NCI-H510A (cell line): ENCODE results near the gene AFF3.

Experiments used
- DNase-seq: peaks from one replicate; lab custom pipeline; 2025; lab: John Stamatoyannopoulos, UW

The AFF3 gene

DNA sequence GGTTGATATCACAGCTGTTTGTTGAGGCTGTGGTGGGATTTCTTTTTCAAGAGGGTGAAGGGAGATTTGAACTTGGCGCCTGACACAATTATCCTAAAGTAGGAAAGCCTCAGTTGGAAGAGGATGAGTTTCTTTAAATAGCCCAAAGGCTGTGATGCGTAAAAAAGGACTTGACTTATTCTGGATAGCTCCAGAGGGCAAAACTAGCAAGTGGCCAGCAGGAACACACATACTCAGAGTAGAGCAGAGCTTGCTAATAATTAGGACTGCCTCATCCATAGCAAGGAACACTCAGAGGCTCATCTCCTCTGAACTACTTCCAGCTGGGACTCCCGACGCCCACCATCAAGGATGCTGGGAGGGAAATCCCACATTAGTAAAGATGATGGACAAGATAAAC lies 74.0 kb downstream of the AFF3 start:
- no peak for DNase-seq

DNA sequence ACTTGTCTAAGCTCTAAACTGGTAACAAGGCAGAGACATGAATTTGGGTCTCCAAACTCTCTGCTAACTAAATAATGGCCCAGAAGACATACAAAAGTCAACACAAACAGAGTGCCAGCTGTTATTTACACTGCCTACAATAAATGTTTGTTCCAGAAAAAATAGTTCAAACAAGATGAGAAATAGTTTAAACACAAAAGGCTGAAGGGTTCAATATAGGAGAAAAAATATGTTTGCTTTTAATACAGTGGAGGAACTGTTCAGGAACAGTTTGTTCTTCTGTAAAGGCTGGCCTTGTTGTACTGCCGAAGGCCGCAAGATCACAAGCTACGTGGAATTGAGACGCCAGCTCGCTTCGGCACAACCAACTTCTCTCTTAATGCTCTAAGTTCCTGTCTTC lies 74.6 kb downstream of the AFF3 start:
- DNase-seq: no peak

DNA sequence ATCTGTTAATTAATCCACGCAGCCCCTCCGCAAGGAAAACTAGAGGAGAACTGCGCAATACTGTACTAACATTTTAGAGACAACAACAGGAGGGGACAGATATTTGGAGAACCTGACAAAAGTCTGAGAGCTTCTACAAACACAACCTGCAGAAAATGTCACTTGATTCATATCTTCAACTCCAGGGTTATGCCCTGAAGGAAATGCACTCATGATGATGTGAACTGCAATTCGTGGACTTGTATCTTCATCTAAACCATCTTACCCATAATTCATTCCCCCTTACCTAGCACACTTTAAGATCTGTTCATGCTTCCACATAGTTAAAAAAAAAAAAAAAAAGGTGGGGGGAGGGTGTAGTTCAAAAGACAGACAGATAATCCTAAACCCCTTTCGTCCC lies 75.5 kb downstream of the AFF3 start:
- no peak for DNase-seq

DNA sequence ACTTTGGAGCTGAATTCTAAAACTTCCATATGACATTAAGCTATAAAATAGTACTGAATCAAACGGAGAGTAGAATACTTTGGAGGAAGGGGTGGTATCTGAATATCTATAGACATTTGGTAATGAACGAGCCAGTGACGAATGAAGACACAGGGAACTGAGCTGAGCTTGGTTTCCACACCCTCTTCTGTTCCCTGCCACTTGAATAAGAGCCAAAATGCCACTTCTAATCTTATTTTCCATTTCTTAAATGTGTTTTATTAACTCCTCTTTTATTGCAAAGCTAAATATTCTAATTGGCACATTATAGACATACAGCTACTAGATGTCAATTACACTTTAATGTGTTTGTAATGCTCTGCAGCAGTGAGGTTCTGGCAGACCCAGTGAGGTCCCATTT lies 76.1 kb downstream of the AFF3 start:
- no peak for DNase-seq

DNA sequence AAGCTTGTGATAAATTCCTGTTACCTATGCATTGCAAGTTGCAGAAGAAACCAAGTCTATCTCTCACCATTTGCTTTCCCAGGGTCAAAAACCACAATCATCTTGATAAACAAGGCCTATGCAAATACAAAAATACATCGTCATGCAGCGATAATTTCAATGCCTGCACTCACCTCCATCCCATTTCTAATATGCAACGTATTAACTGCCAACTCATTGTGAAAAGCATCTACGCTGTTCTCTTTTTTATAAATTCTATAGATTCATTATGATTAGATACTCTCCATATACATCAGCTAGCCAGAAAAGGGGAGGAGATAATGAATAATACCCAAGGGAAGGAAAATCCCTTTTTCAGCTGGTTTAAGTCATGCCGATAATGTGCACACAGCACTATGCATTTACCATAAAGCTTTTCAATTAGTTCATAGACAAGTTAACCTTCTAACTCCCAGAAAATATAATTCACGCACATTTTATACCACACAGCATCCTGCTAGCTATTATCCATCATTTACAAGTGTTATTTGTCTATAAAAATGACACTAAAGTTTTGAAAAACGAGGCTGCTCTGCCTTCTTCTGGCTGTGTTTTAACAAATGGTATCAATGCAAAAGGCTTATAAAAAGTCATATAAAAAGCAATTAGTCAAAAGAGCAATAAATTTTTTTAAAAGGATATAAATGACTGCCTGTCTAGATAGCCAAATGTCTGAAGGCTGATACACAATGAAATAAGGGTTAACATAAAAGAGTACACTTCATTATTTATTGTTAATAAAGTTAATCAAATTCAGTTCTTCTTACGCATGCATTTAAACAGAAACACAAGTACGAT lies 77.6 kb downstream of the AFF3 start:
- no peak for DNase-seq

DNA sequence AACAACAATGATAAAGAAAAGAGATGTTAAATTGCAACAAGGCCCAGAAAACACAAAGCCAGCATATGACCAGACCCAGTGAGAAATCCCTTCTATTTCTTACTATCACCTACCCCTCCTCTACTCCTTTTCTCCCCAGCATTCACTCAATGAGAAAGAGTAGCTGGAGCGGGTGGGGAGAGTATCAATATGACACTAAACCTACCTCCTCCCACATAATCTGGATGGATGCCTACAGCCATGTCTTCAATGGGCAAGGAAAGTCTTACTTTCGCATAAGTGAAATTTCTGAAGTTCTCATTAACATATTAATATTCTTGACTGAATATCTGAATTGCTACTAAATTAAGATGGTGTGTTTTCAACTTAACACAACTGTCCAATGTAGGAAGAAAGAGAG lies 78.2 kb downstream of the AFF3 start:
- DNase-seq: no peak

DNA sequence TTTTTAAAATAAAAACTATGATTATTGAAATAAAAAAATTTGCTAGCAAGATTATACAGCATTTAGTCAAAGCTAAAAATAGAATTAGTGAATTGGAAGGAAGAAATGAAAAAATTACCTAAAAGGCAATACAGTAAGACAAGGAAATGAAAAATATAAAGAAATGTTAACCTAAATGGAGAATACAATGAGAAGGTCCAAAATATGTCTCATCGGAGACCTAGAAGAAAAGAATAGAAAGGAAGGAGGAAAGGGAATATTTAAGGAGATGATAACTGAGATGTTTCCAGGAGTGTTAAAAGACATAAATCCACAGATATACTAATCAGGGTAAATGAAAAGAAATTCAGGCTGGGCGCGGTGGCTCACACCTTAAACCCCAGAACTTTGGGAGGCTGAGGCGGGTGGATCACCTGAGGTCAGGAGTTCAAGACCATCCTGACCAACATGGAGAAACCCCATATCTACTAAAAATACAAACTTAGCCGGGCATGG lies 78.9 kb downstream of the AFF3 start:
- no peak for DNase-seq

DNA sequence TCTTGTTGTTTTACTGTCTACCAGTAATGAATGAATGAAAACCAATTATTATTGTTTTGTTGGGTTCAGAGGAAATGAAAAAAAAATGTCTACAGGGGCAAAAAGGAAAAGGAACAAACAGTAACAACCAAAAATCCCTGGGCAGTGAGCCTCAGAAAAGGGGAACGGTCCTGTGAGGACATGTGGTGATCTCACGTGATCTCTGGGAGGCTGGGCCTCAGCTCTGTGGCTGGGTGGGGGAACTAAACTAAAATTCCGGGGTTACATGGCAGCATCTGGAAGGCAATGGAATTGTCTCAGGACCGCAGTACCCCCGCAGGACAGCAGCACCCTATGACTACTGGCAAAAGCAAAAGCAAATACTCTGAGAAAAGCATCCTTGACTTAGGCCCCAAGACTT lies 80.1 kb downstream of the AFF3 start:
- DNase-seq: no peak

DNA sequence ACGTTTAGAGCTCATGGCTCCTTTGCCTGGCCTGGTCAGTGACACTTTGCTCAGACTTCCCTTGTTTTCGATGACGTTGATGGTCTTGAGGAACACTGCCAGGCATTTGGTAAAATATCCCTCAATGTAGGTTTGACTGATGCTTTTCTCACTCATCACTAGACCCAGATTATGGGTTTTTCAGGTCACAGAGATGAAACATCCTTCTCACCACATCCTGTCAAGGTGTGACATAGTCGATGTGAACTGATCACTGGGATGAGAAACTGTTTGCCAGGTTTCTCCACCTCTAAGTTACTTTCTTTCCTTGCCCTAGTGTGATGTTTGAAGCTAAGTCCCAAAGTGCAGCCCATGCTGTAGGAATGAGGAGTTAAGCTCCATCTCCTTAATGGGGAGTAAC lies 81.5 kb downstream of the AFF3 start:
- DNase-seq: no peak

DNA sequence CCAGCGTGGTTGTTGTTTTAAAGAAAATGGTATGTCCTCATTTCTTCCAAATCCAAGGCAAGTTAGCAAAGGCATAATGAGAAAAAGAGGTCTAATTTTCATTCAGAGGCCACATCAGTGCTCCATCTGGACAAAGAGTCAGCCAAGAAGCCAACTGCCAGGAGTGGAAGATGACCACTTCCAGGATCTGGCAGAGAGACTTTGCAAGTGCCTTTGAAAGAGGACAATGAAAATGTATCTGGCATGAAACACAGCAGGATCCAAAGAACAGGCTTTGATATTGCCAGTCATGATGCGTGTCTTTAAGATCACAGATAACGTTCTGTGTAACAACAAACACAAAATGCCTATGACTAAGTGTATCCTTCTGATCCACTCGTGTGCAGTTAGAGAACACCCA lies 82.8 kb downstream of the AFF3 start:
- DNase-seq: no peak

DNA sequence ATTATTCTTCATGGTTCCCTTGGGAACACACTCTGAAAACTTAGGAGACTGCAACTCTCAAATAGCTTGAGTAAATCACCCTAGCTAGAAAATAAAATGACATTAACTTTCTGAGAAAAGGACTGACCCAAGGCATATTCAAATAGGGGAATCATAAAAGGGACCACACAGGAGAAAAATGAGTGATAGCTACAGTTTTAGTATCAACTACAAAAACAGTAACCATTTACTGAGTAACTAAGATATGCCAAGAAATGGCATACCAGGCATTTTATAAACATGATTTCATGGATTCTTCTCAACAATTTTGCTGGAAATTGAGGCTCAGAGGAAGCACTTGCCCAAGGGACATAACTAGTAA lies 84.5 kb downstream of the AFF3 start:
- DNase-seq: no peak

DNA sequence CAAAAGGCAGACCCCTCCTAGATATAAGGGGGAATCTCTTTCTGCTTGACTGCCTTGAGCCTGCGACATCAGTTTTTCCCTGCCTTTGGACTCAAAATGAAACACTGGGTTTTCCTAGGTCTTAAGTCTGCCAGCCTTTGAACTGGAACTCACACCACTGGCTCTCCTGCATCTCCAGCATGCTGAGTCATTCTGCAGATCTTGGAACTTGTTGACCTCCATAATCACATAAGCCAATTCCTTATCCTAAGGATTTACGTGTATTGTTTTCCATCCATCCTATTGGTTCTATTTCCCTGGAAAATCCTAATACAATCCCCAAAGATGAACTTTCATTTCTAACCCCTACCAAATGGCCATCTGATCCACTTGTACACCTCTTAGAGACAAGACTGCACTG lies 88.0 kb downstream of the AFF3 start:
- no peak for DNase-seq

DNA sequence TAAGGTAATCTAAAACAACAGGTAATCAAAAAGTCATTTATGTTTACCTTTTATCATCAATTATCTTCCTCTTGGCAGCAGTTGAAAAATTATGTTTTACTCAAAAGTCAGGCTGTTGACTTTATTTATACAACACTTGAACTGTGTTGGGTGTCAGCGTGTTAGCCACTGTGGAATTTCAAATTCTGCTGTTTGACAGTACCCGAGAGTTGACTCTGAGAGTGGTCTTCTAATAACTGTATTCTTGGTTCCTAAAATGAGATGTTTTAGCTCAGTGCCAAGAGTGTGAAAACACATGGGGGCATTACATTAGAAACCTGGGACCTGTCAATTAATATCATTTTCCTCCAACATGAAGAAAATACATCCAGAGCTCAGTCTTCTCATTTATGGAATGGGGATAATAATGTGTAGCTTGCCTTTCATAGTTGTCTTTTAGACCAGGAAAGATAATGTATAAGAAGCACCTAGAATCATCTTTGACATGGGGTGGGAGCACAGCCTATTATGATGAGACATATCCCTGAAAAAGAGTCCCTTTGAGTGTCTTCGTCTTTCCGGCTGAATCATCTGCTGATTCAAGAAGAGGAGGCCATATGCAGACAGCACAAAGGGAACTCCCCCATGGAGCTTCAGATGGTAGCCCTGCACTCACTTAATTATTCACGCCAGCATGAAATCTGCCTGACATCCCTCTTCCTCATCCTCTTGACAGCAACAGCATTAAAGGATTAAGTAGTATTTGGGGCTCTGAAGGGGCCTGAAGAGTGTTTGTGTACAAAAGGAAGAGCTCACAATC lies 89.1 kb downstream of the AFF3 start:
- no peak for DNase-seq

DNA sequence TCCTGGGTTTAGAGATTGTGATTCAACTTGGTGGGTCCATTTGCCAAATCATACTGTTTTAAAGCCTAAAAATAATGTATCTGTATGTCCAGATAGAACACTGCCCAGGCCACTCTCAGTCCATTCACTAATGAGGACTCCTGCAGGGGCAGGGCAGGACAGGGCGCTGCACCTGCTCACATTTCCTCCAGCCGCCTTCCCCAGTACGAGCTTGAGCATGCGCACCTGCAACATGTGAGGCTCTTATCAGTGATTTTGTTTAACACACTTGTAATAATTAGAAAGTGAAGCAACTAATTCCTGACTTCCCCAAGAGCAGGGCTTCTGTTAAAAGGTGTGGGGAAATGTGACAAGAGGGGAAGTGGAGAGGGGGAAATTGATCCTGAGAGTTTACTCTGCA lies 89.7 kb downstream of the AFF3 start:
- DNase-seq: no peak

DNA sequence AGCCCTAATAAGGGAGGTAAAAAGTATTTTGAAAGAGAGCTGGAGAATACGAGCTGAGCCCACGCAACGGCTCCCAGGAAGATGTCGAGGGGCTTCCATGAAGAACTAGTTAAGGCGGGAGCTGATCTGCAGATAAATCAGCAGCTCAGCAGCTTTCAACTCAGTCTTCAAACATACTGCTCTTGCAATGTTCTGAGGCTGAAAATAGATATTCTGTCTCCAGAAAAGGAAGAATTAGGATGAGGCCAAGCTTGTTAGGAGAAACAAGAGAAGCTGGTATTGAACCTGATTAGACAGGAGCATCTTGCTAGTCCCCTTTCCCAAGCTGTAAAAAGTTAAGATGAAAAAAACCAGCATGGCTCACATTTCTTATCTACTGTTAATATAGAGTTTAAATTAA lies 91.1 kb downstream of the AFF3 start:
- no peak for DNase-seq

DNA sequence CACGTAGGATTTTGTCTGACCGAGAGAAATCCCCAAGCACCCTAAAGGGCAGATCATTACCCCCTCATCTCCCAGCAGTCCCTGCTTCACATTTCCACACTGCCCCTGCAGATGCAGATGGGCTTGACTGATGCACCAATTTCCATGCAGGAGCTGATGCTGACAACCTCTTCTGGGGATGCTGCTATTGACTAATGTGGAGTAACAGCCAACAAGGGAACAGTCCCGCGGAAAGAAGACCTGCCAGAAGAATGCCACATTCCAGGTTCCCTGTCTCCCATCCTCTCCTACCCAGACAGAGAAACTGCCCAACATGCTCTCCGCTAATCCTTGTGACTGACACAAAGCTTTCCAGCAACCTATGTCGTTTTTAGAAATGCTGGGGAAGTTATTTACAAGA lies 91.7 kb downstream of the AFF3 start:
- no peak for DNase-seq

DNA sequence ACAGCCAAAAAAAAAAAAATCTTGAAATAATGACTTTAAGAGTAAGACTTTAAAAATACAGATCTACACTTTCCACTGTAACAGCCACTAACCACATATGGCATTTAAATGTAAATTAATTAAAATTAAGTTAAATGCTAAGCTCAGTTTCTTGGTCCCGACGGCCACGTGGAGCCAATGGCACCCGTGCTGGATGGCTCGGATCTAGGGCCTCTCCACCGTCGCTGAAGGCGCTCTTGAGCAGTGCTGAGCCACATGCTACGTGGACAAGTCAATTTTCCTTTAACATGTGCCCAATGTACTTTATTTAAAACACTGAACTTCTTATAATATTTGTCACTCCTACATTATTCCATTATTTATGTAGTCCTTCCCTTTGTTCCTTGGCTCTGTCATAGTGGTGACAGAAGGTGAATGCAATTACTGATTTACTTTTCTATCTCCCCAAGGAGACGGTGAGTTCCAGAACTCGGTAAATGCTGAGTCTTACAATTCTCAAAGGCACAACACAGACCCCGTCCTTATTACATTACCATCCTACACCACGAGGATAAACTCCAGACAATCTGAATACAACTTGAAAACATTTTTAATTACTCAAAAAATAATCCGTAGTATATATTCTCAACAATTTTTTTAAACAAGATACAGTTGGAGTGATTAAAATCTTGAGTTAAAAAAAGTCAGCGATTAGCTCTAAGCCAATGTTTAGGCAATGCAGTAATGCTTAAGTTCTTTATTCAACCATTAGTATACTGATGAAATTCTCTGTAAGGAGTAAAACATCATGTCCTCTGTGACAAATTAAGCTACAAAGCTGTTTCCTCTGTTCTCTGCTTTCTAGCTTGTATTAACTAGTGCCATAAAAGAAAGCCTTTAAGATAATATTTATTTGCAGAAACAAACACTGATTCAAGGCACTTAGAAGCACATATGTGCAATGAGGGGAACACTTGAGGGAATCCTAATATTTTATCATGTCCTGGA lies 95.1 kb downstream of the AFF3 start:
- DNase-seq: no peak

DNA sequence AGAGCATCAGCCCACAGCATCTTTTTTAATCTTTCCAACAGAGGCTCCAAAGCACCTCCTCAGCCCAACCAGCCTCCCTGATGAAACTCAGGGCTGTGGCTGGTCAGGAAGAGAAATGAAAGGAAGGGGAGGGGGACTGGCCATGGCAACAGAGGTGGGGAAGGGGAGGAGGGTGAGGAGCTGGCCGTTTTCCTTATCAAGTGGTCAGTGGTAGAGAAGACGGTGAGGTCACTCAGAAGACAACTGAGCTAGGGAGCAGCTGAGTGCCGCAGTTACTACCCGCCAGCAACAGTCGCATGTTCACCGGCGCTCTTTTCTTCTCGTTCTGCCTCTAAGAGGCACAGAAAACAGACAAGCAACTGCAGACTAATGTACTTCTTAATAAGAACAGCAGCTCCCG lies 97.4 kb downstream of the AFF3 start:
- no peak for DNase-seq

DNA sequence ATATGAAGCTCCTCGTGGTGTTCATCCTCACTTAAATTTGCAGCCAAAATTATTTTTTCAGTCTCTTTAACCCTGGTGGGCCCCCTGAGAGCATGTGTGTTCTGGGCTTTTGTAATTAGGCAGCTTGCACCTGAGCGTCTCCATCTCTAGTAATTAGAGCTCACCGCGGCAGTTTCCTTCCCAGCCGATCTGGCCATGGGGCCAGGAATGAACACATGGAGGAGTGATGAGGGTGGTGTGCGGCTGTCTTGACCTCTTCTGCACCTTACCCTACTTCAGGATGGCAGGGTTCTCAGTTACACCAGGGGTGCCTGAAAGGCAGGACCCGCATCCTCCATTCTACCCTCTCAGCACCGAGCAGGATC lies 98.5 kb downstream of the AFF3 start:
- no peak for DNase-seq

DNA sequence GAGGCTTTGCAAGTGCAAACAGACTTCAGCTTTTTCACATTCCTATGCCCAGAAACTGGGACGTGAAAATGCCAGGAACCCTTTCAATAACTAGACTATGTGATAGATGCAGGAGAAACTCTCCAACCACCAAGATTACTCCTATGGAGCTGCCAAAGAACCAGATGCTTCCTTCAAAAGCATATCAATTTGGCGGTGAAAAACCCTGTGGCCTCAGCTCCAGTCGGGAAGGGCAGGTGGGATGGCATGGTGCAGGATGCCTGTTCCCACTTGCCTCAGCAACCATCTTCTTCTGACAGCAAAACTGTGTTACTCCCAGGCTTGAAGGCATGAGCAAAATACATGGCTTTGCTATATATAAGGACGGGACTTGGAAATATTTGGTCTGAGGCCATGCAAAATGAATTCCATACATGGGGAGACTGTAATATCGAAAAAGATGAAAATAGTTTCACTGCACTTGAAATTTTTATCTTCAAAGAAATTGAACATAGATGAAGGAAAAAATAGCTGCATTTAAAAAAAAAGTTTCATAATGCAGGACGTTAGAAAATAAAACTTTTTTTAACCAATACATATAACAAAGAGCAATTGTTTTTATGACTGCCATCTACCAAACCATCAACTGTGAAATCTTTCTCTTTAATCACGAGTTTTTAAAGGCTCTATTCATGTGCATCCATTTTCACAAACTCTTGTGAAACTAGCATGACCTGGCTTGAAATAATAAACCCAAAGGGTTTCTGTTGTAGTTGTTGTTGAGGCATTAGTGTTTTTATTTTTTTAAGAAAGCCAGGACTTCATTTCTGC lies 99.1 kb downstream of the AFF3 start:
- DNase-seq: no peak

DNA sequence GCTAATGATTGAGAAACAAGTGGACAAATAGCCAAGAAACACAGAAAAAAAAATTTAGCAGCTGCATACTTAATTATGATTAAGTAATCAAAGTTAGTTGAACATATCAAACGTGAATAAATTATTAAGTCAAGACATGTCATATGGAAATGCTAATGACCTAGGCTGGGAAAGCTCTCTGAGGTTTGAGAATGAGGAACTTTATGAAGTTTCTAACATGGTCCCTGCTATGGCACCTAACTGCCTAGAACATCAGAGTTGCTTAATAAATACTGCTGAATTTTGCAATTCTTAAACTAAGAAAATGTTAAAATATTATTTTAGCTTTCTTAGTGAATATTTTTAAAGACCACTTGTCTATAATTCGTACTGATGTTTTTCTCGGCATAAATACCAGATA lies 99.8 kb downstream of the AFF3 start:
- no peak for DNase-seq

DNA sequence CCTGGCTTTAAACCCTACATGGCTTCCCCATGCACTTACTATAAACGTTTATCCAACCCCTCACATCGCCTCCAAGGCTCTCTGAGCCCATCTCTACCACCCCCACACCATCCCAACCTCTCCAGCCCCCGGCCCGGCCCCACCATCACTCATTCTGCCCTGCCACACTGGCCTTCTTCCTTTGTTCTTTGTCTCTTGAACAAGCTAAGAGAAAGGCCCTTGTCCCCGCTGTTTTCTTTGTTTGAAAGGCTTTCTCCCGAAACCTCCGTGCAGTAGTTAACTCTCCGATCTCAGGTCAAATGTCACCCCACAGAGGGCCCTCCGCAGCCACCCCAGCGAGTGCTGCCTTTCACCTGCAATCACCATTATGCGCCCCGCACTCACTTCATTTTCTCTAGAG lies 100.4 kb downstream of the AFF3 start:
- no peak for DNase-seq
